ENCODE measurements around the gene KCTD6. TPM values are rescaled to one million over a fixed set of nuclear protein-coding genes. Genes with fewer than 3 reads are reported as not detected.

The KCTD6 gene
- total RNA-seq, 6 experiments from 2014 or later, result 6.4 to 9.6 (median 7.4) TPM

DNA sequence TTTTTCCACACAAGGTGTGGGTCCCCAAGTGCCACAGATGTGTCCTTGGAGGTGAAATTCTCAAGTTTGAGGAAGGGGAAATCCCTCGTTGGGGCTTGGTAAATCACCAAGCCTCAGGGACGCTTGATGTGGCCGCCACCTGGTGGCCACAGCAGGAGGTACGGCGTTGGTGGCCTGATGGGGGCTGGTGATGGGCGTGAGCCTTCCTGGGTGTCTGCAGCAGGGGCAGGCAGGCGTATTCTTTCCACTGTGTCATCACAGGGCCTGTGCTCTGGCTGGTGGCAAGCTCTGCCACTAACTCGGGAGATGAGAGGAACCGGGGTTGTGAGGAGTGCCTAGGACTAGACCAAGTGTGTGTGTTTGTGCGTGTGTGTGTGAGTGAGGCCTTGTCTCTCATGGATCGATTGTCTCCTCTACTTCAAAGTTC lies 40.9 kb downstream of the KCTD6 start:
- H3K9me3 Mint-ChIP-seq, result no peaks in the 10 kb centered on the region
- H3K27me3 Mint-ChIP-seq (ENCODE audit: insufficient read depth), result peaks cover 3% of the 10 kb centered on the region
- H3K27ac Mint-ChIP-seq, result peak overlapping the region; percentile 13; the same call in 1 of the 2 replicates
- no peak overlapping the region for H3K4me3 Mint-ChIP-seq
- no peaks in the 10 kb centered on the region for H3K36me3 Mint-ChIP-seq (ENCODE audit: low read depth)
- peak; percentile 54 for DNase-seq
- TF ChIP-seq, protein P1, sequence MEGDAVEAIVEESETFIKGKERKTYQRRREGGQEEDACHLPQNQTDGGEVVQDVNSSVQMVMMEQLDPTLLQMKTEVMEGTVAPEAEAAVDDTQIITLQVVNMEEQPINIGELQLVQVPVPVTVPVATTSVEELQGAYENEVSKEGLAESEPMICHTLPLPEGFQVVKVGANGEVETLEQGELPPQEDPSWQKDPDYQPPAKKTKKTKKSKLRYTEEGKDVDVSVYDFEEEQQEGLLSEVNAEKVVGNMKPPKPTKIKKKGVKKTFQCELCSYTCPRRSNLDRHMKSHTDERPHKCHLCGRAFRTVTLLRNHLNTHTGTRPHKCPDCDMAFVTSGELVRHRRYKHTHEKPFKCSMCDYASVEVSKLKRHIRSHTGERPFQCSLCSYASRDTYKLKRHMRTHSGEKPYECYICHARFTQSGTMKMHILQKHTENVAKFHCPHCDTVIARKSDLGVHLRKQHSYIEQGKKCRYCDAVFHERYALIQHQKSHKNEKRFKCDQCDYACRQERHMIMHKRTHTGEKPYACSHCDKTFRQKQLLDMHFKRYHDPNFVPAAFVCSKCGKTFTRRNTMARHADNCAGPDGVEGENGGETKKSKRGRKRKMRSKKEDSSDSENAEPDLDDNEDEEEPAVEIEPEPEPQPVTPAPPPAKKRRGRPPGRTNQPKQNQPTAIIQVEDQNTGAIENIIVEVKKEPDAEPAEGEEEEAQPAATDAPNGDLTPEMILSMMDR (IDR thresholded peaks at IDR 0.05), result peak; percentile 96
- peaks cover 43% of the 10 kb centered on the region for H3K4me1 Mint-ChIP-seq (ENCODE audit: low read depth)

DNA sequence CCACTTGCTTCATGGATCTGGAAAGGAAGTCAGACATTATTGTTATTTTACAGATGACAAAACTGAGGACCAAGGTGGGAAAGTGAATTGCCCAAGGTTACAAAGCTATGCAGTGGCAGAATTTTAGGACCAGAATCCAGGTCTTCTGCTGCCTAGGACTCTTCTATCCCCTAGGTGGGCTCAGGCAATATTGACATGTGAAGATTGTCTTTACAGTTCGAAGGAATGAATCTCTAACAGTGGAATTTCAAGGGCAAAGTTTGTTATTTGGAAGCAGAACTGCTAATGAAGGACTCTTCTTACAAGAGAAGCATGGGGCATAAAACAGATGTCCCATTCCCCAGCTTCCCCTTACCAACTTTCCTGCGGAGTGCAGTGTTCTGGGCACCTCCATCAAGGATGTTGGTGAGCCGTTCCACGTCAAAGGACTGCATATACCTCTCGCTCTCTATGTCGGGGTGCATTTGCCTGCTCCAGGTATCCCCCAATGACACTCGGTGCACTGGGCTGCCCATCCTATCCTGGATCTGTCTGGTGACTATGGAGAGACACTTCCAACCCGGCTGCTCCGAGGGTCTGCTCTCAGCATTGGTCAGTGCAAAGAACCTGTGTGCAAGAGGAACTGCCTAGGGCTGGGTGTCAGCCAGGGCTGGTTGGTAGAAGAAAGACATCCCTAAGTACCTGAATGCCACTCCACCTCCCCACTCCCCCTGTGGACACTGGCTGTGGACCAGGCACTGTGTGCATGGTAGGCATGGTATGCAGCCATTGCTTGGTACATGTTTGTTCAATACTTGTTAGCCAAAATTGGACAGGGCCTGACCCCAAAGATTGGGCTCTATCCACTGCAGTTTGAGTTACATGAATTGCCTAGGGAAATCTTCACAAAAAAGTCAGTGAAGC lies 42.9 kb downstream of the KCTD6 start:
- no peak overlapping the region for H3K4me3 Mint-ChIP-seq
- H3K27ac Mint-ChIP-seq, result no peak overlapping the region
- peaks cover 3% of the 10 kb centered on the region for H3K27me3 Mint-ChIP-seq (ENCODE audit: insufficient read depth)
- TF ChIP-seq, protein P1 (IDR thresholded peaks at IDR 0.05), result no peak
- DNase-seq, result no peak
- H3K36me3 Mint-ChIP-seq (ENCODE audit: low read depth), result no peaks in the 10 kb centered on the region
- H3K9me3 Mint-ChIP-seq, result no peaks in the 10 kb centered on the region
- H3K4me1 Mint-ChIP-seq (ENCODE audit: low read depth), result peaks cover 35% of the 10 kb centered on the region

DNA sequence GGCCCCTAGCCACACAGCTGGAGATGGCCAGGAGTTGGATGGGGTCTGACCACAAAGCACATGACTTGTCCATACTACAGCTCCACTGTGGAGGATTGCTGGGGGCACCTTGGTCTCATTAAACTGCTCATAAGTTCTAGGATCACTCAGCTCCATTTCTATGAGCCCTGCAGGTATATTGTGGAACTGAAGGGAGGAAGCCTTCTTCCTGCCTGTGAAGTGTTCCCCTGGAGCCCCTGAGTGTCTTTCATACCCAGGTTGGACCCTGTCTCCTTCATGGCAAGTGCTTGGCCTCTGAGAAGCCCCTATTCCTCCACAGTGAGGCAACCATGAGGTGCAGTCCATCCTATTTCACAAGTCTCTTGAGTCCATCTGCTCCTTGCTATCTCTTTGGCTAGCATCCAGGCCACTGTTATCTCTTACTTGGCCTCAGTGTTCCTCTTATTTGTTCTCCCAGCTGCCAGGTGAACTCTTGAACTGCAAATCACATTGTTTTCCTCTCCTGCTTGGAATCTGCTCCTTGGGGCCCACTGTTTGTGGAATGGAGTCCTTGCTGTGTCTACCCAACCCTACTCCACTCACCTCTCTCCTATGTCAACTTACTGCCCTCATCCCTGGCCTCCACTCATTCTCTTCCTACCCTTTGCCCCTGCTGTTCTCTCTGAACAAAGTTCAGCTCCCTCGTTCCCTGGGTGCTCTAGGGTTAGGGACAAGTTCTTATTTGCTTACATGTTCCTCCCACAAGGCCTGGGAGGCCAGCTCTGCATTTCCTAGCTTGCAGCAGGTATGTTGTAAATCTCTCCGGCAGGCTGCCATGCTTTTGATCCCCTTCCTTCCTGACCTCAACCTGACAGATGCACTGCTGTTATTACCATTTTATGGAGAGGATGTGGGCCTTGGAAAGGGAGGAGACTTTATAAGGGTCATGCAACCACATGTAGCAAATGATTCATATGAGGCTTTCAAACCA lies 43.9 kb downstream of the KCTD6 start:
- TF ChIP-seq, protein P1 (IDR thresholded peaks at IDR 0.05), result peak; percentile 4; the same call in 1 of the 2 replicates
- H3K9me3 Mint-ChIP-seq, result no peaks in the 10 kb centered on the region
- H3K4me1 Mint-ChIP-seq (ENCODE audit: low read depth), result peaks cover 35% of the 10 kb centered on the region
- no peaks in the 10 kb centered on the region for H3K36me3 Mint-ChIP-seq (ENCODE audit: low read depth)
- peaks cover 3% of the 10 kb centered on the region for H3K27me3 Mint-ChIP-seq (ENCODE audit: insufficient read depth)
- peak overlapping the region; percentile 78; the same call in 1 of the 2 replicates for H3K4me3 Mint-ChIP-seq
- DNase-seq, result no peak
- no peak overlapping the region for H3K27ac Mint-ChIP-seq

DNA sequence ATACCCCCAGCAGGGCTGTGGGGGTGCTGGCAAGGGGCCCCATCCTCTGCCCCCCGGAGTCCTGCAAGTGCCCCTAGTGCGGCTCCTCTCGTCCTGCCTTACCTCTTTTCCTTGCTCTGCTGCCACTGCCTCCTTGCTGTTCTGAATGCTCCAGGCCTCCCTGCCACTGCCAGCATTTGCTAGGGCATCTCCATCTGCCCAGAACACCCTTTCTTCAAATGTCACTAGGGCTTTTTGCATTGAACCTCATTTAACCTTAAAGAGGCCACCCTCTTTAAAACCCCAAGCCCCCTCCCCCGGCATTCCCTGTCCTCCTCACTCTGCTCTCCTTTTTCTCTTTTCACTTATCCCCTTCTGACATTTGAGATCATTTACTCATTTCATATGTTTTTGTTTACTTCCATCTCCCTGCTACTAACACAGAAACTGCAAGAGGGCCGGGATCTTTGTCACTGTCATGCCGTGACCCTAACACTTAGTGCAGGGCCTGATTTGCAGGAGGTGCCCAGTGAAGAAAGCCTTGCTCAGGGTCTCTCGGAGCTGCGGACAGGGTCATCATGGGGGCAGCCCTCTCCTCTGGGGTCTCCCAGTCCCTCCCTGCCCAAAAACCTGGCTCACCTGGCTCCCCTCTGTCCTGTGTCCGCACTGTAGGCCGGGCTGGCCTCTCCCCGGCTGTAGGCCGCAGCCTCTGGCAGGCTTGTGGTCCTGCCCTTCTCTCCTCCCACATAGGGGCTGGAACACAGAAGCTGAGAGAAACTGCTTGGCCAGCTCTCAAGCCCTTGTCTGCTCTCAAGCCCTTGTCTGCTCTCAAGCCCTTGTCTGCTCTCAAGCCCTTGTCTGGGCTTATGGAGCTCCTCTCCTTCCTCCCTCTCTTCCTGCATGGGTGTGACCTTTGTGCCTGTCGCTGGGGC lies 44.9 kb downstream of the KCTD6 start, which contains the start of gene ACOX2:
TSS of gene ACOX2 (minus strand) at position 690 of the 911 bp plus-strand sequence. CDS start 2,084 bp downstream, outside the sequence.
- Mint-ChIP-seq H3K27me3 (ENCODE audit: insufficient read depth) (peaks cover 3% of the 10 kb centered on the region), H3K27ac (peak within 1 kb of the TSS; percentile 58), H3K36me3 (ENCODE audit: low read depth) (no peaks in the 10 kb centered on the region), H3K9me3 (no peaks in the 10 kb centered on the region), H3K4me3 (peak within 1 kb of the TSS; percentile 78), H3K4me1 (ENCODE audit: low read depth) (peaks cover 35% of the 10 kb centered on the region)
- DNase-seq, result no peak
- TF ChIP-seq, protein P1 (IDR thresholded peaks at IDR 0.05), result no peak

All from HFFc6 (cell line).